Hepatocyte (in vitro differentiated cells): ENCODE data around the gene PPARA. TPM values are rescaled to one million over a fixed set of nuclear protein-coding genes. Genes with fewer than 3 reads are reported as not detected.

Experiments
- DNase-seq: peaks from one replicate; pipeline ENCODE4 v3.0.0-alpha.2; 2016; ENCODE audit warnings: low spot score
- H2AFZ ChIP-seq: fragments of 200-600 bp; sonication (generic); 2 replicates; pipeline ENCODE4 v1.6.0; 2016; ENCODE audit warnings: antibody characterized with exemption, mild to moderate bottlenecking
- H3K27ac ChIP-seq: fragments of 200-600 bp; sonication (generic); 2 replicates; pipeline ENCODE4 v1.5.1; 2016; ENCODE audit warnings: mild to moderate bottlenecking
- H3K27me3 ChIP-seq: fragments of 200-600 bp; sonication (generic); 2 replicates; pipeline ENCODE4 v1.6.1; 2016
- H3K36me3 ChIP-seq: fragments of 200-600 bp; sonication (generic); replicated peaks from 2 replicates; pipeline ENCODE4 v1.5.1; 2016; ENCODE audit warnings: low read depth; ENCODE audit not compliant: insufficient read depth
- H3K4me1 ChIP-seq: fragments of 200-600 bp; sonication (generic); 2 replicates; pipeline ENCODE4 v1.5.1; 2016; ENCODE audit warnings: mild to moderate bottlenecking, moderate library complexity; ENCODE audit not compliant: insufficient read depth
- H3K4me2 ChIP-seq: fragments of 200-600 bp; sonication (generic); 2 replicates; pipeline ENCODE4 v1.6.0; 2016
- H3K4me3 ChIP-seq: fragments of 200-600 bp; sonication (generic); 2 replicates; pipeline ENCODE4 v1.5.1; 2016; ENCODE audit warnings: mild to moderate bottlenecking
- H3K79me2 ChIP-seq: fragments of 200-600 bp; sonication (generic); 2 replicates; pipeline ENCODE4 v1.6.0; 2017; ENCODE audit warnings: mild to moderate bottlenecking
- H3K9me2 ChIP-seq: fragments of 200-600 bp; sonication (generic); replicated peaks from 2 replicates; pipeline ENCODE4 v1.6.0; 2017; ENCODE audit warnings: mild to moderate bottlenecking; ENCODE audit not compliant: insufficient read depth
- H3K9me3 ChIP-seq: fragments of 200-600 bp; sonication (generic); 2 replicates; pipeline ENCODE4 v1.5.1; 2016; ENCODE audit warnings: low read depth, mild to moderate bottlenecking
- H4K20me1 ChIP-seq: fragments of 200-600 bp; sonication (generic); 2 replicates; pipeline ENCODE4 v1.6.0; 2016; ENCODE audit warnings: mild to moderate bottlenecking; ENCODE audit not compliant: insufficient read depth, poor library complexity, severe bottlenecking
- EZH2 ChIP-seq: fragments of 200-600 bp; sonication (generic); IDR thresholded peaks from 2 replicates; pipeline ENCODE4 v1.6.1; 2016; ENCODE audit warnings: antibody characterized with exemption, mild to moderate bottlenecking, borderline replicate concordance
- EZH2phosphoT487 ChIP-seq: fragments of 200-600 bp; sonication (generic); IDR thresholded peaks from one replicate; pipeline ENCODE4 v1.6.1; 2018; ENCODE audit warnings: antibody characterized with exemption, mild to moderate bottlenecking, low read depth, moderate library complexity; ENCODE audit not compliant: unreplicated experiment, severe bottlenecking
- WGBS: methylation state at CpG from one replicate; pipeline ENCODE4 v1.1.6; 2016; ENCODE audit warnings: low lambda C conversion rate; ENCODE audit errors: missing lambda C conversion rate; 5-methylcytosine and 5-hydroxymethylcytosine counted together
- polyA plus RNA-seq: library from polyadenylated mRNA; unstranded; fragments of >200 nt; fragmentation: Nextera tagmentation; extraction: Ambion mirVana; gene quantifications from 2 replicates; pipeline ENCODE4 v1.2.1, GENCODE V29; 2016
- total RNA-seq: library from RNA; depleted of rRNA; stranded (reverse); fragments of >200 nt; gene quantifications from 2 replicates; pipeline ENCODE4 v1.2.3, GENCODE V29; 2014
- TF ChIP-seq, protein P1 (sequence below): fragments of 200-600 bp; sonication (generic); IDR thresholded peaks from 2 replicates; pipeline ENCODE4 v1.5.1; 2016; ENCODE audit warnings: antibody characterized with exemption, mild to moderate bottlenecking; ENCODE audit not compliant: poor library complexity

Gene PPARA
- 28.0 and 31.0 TPM in 2 replicates for total RNA-seq
- 12.3 and 13.7 TPM in 2 replicates for polyA plus RNA-seq

DNA sequence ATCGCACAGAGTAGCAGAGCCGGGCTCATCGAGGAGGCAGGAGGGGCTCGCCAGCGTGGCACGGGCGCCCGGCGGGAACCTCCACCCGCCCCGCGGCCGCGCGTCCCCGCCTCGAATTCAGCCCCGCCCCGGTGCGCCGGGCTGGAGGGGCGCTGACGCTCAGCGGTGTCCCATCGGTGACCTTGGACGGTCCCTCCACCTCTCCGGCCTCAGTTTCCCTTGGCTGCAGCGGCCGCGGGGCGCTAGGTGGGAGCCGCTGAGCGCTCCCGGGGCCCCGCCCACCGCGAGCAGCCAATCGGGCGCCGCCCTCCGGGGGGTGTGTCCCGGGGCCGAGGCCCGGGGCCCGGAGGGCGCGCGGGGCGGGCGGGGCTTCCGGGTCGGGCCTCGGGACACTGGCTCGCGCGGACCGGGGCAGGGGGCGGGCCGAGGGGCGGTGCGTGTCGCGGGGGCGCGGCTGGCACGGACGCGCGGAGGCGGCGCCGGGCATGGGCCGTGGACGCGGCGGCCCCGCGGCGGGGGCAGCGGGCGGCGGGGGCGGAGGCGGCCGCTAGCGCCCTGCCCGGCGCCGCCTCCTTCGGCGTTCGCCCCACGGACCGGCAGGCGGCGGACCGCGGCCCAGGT, at the start of gene PPARA:
PPARA (plus strand) TSS at position 493 of the 621 bp plus-strand sequence. CDS start 47,858 bp downstream, outside the sequence.
- no peak for TF ChIP-seq EZH2phosphoT487
- TF ChIP-seq EZH2, result no peak
- TF ChIP-seq, protein P1, sequence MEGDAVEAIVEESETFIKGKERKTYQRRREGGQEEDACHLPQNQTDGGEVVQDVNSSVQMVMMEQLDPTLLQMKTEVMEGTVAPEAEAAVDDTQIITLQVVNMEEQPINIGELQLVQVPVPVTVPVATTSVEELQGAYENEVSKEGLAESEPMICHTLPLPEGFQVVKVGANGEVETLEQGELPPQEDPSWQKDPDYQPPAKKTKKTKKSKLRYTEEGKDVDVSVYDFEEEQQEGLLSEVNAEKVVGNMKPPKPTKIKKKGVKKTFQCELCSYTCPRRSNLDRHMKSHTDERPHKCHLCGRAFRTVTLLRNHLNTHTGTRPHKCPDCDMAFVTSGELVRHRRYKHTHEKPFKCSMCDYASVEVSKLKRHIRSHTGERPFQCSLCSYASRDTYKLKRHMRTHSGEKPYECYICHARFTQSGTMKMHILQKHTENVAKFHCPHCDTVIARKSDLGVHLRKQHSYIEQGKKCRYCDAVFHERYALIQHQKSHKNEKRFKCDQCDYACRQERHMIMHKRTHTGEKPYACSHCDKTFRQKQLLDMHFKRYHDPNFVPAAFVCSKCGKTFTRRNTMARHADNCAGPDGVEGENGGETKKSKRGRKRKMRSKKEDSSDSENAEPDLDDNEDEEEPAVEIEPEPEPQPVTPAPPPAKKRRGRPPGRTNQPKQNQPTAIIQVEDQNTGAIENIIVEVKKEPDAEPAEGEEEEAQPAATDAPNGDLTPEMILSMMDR, result no peak
- Histone ChIP-seq H3K79me2 (peaks cover 36% of the 10 kb centered on the region), H3K4me1 (peaks cover 21% of the 10 kb centered on the region), H3K27me3 (no peaks in the 10 kb centered on the region), H3K9me2 (no peaks in the 10 kb centered on the region), H4K20me1 (peaks cover 16% of the 10 kb centered on the region), H2AFZ (peak within 1 kb of the TSS; percentile 98), H3K4me2 (peak within 1 kb of the TSS; percentile 99), H3K4me3 (peak within 1 kb of the TSS; percentile 97), H3K27ac (peak within 1 kb of the TSS; percentile 93), H3K9me3 (no peaks in the 10 kb centered on the region), H3K36me3 (no peaks in the 10 kb centered on the region)
- peak; percentile 94 for DNase-seq
- WGBS, result 0% methylated on average over 4 of the region's 98 CpGs

DNA sequence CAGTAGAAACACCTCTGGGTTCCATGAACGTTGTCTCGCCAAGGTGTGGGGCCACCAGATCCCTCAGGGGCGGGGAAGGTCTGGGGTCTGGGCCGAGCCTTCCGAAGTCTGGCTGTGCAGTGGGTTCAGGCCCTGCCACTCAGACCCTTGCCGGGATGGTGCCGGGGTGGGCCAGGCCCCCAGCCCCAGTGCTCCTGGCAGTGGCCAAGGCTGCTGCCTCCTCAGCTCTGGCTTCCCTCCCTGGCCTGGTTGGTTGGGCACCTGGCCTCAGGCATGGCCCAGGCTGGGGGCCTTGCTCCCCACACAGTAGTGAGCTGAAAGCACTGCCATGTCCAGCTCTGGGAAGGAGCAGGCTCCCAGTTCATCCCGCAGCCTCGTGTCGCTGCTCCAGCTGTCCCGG, 48.2 kb upstream of the PPARA start:
- Histone ChIP-seq H3K9me2 (no peaks in the 10 kb centered on the region), H3K4me2 (no peak overlapping the region), H3K36me3 (no peaks in the 10 kb centered on the region), H3K4me1 (peaks cover 21% of the 10 kb centered on the region), H3K27me3 (no peaks in the 10 kb centered on the region), H3K9me3 (no peaks in the 10 kb centered on the region), H3K4me3 (no peak overlapping the region), H2AFZ (no peak overlapping the region), H3K27ac (no peak overlapping the region), H4K20me1 (no peaks in the 10 kb centered on the region), H3K79me2 (no peaks in the 10 kb centered on the region)
- no peak for DNase-seq
- WGBS, result 94% methylated on average over 11 of the region's 11 CpGs
- TF ChIP-seq, protein P1, result no peak
- TF ChIP-seq EZH2phosphoT487, result no peak
- TF ChIP-seq EZH2, result no peak

DNA sequence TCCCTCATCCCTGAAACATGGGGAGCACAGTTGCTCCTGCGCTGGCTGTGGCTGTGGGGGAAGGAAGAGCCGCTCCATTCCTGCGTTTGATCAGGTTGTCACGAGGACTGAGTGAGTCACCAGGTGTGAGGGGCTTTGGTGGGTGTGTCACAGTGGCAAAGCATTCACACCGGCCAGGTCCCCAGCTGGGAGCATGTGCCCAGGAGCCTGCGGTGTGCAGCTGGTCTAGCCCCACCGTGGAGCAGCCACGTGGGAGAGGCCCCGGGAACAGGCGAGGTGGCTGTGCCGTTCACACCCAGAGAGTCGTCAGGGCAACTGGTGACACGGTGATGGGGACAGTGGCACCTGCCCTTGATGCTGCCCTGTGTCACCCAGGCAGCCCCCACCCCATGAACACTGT, 47.6 kb upstream of the PPARA start:
- Histone ChIP-seq H4K20me1 (no peaks in the 10 kb centered on the region), H3K27me3 (no peaks in the 10 kb centered on the region), H3K79me2 (no peaks in the 10 kb centered on the region), H3K4me2 (no peak overlapping the region), H3K4me3 (no peak overlapping the region), H3K27ac (no peak overlapping the region), H3K4me1 (peaks cover 21% of the 10 kb centered on the region), H3K9me3 (no peaks in the 10 kb centered on the region), H2AFZ (no peak overlapping the region), H3K36me3 (no peaks in the 10 kb centered on the region), H3K9me2 (no peaks in the 10 kb centered on the region)
- no peak for DNase-seq
- TF ChIP-seq, protein P1, result no peak
- no peak for TF ChIP-seq EZH2phosphoT487
- no peak for TF ChIP-seq EZH2
- WGBS, result 90% methylated on average over 13 of the region's 13 CpGs
